ENCODE results near the gene SAE1.

SAE1 gene

DNA sequence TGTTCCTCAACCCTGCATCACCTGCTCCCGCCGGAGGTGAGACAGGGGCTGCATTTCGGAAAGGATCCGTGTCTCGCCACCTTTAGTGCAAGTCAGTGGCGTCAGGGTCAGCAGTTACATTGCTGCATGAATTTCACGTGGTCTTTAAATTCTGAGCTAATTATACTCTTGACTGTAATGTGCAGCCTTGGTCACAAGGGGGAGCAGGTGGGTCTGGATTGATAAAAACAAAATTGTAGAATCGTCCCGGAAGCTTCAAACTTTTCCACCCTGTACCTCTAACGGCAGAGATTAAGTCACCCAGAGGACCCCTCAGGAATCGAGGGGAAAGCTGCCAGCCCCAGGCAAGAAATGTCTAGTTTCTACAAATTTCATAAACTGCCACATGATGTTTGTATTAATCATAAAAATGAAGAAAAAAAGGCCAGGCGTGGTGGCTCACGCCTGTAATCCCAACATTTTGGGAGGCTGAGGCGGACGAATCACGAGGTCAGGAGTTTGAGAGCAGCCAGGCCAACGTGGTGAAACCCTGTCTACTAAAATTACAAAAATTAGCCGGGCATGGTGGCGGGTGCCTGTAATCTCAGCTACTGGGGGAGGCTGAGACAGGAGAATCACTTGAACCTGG, 80.2 kb downstream of the SAE1 start:
- H3K4me3 ChIP-seq (ENCODE audit: low read length), result no peak overlapping the region
- TF ChIP-seq, protein P1, sequence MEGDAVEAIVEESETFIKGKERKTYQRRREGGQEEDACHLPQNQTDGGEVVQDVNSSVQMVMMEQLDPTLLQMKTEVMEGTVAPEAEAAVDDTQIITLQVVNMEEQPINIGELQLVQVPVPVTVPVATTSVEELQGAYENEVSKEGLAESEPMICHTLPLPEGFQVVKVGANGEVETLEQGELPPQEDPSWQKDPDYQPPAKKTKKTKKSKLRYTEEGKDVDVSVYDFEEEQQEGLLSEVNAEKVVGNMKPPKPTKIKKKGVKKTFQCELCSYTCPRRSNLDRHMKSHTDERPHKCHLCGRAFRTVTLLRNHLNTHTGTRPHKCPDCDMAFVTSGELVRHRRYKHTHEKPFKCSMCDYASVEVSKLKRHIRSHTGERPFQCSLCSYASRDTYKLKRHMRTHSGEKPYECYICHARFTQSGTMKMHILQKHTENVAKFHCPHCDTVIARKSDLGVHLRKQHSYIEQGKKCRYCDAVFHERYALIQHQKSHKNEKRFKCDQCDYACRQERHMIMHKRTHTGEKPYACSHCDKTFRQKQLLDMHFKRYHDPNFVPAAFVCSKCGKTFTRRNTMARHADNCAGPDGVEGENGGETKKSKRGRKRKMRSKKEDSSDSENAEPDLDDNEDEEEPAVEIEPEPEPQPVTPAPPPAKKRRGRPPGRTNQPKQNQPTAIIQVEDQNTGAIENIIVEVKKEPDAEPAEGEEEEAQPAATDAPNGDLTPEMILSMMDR (conservative IDR thresholded peaks at IDR 0.05; ENCODE audit: low read length), result peak; percentile 85

DNA sequence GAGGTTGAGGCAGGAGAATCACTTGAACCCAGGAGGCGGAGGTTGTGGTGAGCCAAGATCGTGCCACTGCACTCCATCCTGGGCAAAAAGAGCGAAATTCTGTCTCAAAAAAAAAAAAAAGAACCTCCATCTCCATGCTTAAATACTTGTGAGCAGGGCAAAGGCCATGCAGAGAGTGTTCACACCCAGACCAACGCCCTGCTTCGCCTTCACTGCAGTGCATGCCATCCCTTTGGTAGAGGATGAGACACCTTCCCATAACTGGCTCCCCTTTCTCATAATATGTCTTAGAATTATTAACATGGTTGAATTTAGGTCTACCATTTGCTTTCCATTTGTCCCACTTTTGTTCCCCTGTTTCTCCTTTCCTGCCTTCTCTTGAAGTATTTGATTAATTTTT, 84.9 kb downstream of the SAE1 start:
- DNase-seq (ENCODE audit: low read depth), result no peak
- TF ChIP-seq, protein P1 (conservative IDR thresholded peaks at IDR 0.05; ENCODE audit: low read length), result no peak
- no peak overlapping the region for H3K4me3 ChIP-seq (ENCODE audit: low read length)

More for the DNA sequence above, 80.2 kb downstream of the SAE1 start:
- DNase-seq (ENCODE audit: low read depth), result peak; percentile 81

DNA sequence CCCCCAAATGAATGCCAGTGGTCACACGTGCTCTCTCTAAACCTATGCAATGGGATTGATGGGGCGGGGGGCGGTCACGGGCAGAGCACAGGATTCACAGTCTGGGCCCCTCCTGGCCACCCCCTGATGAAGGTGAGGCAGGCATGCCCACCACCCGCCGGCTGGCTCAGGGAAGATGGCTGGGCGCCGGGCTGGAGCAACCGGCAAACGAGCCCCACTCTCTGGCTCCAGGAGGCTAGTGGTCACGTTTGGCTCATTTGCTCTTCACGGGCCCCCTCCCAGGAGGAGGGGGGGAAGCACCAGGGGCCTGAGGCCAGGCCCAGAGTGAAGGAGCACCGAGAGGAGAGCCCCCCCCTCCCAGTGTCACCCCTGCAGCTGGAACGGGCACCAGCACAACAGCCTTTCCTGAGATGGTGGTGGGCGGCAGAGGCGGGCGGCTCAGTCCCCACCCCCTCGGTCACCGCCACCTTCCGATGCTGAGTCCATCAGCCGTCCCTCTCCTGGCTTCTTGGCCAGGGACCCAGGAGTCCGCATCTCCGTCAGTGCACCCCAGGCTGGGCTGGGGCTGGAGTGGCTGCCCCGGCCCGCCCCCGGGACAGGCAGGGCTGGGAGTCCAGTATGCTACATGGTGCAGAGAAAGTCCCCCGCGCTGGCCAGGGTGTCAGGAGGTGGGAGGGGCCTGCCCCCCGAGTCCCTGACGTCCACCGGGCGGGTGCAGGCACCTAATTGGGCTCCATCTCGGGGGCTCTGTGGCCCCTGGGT, 90.6 kb downstream of the SAE1 start:
- no peak for DNase-seq (ENCODE audit: low read depth)
- TF ChIP-seq, protein P1 (conservative IDR thresholded peaks at IDR 0.05; ENCODE audit: low read length), result no peak
- no peak overlapping the region for H3K4me3 ChIP-seq (ENCODE audit: low read length)

DNA sequence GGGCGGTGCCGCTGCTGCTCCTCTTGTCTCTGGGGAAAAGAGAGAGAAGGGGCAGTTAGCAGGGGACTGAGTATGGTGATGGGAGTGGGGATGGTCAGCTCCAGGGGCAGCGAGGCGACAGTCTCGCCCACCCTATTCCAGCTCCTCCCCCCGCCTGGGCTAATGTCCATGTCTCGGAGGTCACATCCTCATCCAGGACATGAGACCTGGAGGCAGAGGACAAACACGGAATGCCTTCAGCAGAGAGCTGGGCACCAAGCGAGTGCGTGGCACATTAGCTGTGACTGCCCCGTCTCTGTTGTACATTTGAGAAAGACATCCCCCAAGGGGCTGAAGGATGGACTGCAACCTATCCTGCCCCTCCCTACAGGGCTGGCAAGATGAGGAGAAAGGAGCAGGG, 91.3 kb downstream of the SAE1 start:
- TF ChIP-seq, protein P1 (conservative IDR thresholded peaks at IDR 0.05; ENCODE audit: low read length), result no peak
- no peak overlapping the region for H3K4me3 ChIP-seq (ENCODE audit: low read length)
- no peak for DNase-seq (ENCODE audit: low read depth)

DNA sequence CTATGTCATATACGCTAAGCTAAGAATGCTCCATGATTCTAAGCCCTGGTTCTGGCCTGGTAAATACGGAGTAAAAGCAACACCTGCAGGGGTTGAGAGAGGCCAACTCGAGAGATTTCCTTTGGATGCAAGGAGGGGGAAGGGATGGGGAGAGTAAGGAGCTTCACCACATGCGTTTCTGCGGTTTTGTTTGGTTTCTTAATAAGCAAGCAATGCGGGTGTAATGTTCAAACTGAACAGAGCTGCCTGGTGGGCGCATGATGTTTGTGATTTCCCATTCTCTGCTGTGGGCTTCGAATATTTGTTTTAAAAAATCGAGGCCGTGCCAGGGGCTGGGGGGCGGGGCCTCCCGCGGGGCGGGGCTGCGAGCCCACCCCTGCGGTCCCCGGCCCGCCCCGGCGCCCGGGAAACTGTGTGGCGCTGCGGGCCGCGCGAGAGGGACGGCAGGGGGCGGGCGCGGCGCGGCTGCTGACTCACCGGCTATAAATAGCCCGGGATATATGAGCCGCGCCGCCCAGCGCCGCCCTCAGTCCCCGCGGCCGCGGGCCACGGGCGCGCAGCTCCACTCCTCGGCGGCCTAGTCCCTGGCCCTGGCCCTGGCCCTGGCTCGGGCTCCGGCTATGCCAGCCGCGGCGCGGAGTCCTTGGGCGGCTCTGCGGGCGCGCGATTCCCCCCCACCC, 95.3 kb downstream of the SAE1 start:
- TF ChIP-seq, protein P1 (conservative IDR thresholded peaks at IDR 0.05; ENCODE audit: low read length), result peak; percentile 0; the same call in 1 of the 2 replicates
- DNase-seq (ENCODE audit: low read depth), result peak; percentile 87
- H3K4me3 ChIP-seq (ENCODE audit: low read length), result peak overlapping the region; percentile 100

DNA sequence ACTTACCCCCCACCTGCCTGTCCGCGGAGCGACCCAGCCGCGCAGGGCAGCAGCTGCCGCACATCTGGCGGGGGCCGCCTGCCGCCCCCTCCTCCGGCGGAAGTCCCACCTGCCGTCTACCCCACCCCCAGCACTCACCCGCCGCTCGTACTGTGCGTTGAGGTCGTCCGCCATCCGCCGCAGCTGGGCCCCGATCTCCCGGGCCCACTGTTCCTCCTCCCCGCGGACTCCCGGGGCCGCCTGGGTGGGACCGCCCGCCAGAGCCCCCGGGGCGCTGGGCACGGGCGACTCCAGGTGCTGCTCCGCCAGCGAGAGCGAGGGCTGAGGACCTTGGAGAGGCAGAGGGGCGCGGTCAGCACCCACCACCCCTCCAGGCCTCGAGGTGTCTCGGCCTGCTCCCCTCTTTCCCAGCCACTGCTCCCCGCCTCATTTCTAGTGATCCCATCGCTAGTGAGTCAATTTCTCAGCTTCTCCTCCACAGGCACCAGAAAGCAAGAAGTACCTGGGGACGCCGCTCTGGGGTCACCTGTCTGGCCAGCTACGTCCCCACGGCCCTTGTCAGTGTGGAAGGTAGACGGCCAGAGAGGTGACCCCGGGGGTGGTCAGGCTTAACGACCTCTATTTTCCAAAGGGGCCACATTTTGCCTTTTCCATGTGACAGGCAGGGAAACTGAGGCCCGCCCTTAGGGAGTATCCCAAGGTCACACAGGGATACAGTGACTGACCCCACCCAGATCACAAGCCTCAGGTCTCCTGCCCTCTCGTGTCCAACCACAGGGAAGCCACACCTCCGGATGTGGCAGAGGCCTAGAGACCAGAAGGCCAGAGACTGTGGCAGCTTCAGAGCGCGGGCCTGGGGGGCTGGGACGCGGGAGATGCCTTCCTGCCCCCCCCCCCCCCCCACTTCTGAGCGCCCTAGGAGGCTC, 96.1 kb downstream of the SAE1 start:
- TF ChIP-seq, protein P1 (conservative IDR thresholded peaks at IDR 0.05; ENCODE audit: low read length), result 0 out of 2 replicates have a peak, but pooled peaks have one; percentile 7
- peak overlapping the region; percentile 100 for H3K4me3 ChIP-seq (ENCODE audit: low read length)
- peak; percentile 93 for DNase-seq (ENCODE audit: low read depth)

Measured in AG10803 (cell line).